ENCODE data around the gene REXO4. TPM values are rescaled to one million over a fixed set of nuclear protein-coding genes. Genes with fewer than 3 reads are reported as not detected.

REXO4 gene
- total and polyA plus RNA-seq, 2 of the 13 experiments (the other 11 are each of a cell fraction or from before 2014, with no cell fraction given) = 18.5 to 30.4 TPM

DNA sequence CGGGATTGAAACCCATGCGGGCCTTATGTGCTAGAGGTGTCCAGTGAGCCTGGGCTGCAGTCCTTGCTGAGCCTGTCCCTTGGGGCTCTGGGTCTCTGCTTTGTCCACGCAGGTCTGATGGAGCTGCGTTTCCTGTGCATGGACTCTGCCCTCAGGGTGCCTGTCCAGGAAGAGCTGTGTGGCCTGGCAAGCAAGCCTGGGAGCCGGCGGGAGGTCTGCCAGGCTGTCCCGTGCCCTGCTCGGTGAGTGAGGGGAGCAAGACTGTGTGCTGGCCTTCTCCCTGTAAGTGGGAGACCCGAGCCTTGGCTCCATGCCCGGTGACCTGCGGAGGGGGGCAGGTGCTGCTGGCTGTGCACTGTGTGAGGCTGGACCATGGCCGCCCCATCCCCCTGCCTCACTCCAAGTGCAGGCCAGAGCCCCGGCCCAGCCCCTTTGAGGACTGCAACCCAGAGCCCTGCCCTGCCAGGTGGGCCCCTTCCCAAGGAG is 30.7 kb upstream of the REXO4 start (continued):
- 0 out of 4 replicates have a peak, but pooled peaks of 1 of the 2 experiments have one; percentile 7 for TF ChIP-seq NR2F1 (CRISPR knock-in tag; IDR thresholded peaks at IDR 0.05)
- no peak for TF ChIP-seq XRCC5 (optimal IDR thresholded peaks at IDR 0.05; ENCODE audit: low read length)
- no peak for TF ChIP-seq ZNF720 (CRISPR knock-in tag; IDR thresholded peaks at IDR 0.05)
- no peak for TF ChIP-seq KLF6 (CRISPR knock-in tag; IDR thresholded peaks at IDR 0.05)
- TF ChIP-seq, protein P1, sequence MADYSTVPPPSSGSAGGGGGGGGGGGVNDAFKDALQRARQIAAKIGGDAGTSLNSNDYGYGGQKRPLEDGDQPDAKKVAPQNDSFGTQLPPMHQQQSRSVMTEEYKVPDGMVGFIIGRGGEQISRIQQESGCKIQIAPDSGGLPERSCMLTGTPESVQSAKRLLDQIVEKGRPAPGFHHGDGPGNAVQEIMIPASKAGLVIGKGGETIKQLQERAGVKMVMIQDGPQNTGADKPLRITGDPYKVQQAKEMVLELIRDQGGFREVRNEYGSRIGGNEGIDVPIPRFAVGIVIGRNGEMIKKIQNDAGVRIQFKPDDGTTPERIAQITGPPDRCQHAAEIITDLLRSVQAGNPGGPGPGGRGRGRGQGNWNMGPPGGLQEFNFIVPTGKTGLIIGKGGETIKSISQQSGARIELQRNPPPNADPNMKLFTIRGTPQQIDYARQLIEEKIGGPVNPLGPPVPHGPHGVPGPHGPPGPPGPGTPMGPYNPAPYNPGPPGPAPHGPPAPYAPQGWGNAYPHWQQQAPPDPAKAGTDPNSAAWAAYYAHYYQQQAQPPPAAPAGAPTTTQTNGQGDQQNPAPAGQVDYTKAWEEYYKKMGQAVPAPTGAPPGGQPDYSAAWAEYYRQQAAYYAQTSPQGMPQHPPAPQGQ (CRISPR knock-in tag; IDR thresholded peaks at IDR 0.05; ENCODE audit: borderline replicate concordance) = no peak
- TF ChIP-seq SP1 (IDR thresholded peaks at IDR 0.05) = no peak
- no peak for TF ChIP-seq SP1 (CRISPR knock-in tag; IDR thresholded peaks at IDR 0.05)
- TF ChIP-seq, protein P2, sequence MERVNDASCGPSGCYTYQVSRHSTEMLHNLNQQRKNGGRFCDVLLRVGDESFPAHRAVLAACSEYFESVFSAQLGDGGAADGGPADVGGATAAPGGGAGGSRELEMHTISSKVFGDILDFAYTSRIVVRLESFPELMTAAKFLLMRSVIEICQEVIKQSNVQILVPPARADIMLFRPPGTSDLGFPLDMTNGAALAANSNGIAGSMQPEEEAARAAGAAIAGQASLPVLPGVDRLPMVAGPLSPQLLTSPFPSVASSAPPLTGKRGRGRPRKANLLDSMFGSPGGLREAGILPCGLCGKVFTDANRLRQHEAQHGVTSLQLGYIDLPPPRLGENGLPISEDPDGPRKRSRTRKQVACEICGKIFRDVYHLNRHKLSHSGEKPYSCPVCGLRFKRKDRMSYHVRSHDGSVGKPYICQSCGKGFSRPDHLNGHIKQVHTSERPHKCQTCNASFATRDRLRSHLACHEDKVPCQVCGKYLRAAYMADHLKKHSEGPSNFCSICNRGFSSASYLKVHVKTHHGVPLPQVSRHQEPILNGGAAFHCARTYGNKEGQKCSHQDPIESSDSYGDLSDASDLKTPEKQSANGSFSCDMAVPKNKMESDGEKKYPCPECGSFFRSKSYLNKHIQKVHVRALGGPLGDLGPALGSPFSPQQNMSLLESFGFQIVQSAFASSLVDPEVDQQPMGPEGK (CRISPR knock-in tag; IDR thresholded peaks at IDR 0.05) = peak; percentile 29; the same call in 1 of the 2 replicates
- TF ChIP-seq, protein P3, sequence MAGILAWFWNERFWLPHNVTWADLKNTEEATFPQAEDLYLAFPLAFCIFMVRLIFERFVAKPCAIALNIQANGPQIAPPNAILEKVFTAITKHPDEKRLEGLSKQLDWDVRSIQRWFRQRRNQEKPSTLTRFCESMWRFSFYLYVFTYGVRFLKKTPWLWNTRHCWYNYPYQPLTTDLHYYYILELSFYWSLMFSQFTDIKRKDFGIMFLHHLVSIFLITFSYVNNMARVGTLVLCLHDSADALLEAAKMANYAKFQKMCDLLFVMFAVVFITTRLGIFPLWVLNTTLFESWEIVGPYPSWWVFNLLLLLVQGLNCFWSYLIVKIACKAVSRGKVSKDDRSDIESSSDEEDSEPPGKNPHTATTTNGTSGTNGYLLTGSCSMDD (CRISPR knock-in tag; IDR thresholded peaks at IDR 0.05) = no peak
- TF ChIP-seq RBM39 (IDR thresholded peaks at IDR 0.05; ENCODE audit: low read depth, low read length, poor library complexity, severe bottlenecking) = no peak
- TF ChIP-seq ZNF12 (CRISPR knock-in tag; IDR thresholded peaks at IDR 0.05) = no peak
- TF ChIP-seq ZNF672 (CRISPR knock-in tag; IDR thresholded peaks at IDR 0.05) = no peak
- no peak for TF ChIP-seq DNMT1 (CRISPR knock-in tag; IDR thresholded peaks at IDR 0.05)
- TF ChIP-seq, protein P4, sequence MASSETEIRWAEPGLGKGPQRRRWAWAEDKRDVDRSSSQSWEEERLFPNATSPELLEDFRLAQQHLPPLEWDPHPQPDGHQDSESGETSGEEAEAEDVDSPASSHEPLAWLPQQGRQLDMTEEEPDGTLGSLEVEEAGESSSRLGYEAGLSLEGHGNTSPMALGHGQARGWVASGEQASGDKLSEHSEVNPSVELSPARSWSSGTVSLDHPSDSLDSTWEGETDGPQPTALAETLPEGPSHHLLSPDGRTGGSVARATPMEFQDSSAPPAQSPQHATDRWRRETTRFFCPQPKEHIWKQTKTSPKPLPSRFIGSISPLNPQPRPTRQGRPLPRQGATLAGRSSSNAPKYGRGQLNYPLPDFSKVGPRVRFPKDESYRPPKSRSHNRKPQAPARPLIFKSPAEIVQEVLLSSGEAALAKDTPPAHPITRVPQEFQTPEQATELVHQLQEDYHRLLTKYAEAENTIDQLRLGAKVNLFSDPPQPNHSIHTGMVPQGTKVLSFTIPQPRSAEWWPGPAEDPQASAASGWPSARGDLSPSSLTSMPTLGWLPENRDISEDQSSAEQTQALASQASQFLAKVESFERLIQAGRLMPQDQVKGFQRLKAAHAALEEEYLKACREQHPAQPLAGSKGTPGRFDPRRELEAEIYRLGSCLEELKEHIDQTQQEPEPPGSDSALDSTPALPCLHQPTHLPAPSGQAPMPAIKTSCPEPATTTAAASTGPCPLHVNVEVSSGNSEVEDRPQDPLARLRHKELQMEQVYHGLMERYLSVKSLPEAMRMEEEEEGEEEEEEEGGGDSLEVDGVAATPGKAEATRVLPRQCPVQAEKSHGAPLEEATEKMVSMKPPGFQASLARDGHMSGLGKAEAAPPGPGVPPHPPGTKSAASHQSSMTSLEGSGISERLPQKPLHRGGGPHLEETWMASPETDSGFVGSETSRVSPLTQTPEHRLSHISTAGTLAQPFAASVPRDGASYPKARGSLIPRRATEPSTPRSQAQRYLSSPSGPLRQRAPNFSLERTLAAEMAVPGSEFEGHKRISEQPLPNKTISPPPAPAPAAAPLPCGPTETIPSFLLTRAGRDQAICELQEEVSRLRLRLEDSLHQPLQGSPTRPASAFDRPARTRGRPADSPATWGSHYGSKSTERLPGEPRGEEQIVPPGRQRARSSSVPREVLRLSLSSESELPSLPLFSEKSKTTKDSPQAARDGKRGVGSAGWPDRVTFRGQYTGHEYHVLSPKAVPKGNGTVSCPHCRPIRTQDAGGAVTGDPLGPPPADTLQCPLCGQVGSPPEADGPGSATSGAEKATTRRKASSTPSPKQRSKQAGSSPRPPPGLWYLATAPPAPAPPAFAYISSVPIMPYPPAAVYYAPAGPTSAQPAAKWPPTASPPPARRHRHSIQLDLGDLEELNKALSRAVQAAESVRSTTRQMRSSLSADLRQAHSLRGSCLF (CRISPR knock-in tag; IDR thresholded peaks at IDR 0.05; ENCODE audit: borderline replicate concordance) = no peak
- TF ChIP-seq, protein P5, sequence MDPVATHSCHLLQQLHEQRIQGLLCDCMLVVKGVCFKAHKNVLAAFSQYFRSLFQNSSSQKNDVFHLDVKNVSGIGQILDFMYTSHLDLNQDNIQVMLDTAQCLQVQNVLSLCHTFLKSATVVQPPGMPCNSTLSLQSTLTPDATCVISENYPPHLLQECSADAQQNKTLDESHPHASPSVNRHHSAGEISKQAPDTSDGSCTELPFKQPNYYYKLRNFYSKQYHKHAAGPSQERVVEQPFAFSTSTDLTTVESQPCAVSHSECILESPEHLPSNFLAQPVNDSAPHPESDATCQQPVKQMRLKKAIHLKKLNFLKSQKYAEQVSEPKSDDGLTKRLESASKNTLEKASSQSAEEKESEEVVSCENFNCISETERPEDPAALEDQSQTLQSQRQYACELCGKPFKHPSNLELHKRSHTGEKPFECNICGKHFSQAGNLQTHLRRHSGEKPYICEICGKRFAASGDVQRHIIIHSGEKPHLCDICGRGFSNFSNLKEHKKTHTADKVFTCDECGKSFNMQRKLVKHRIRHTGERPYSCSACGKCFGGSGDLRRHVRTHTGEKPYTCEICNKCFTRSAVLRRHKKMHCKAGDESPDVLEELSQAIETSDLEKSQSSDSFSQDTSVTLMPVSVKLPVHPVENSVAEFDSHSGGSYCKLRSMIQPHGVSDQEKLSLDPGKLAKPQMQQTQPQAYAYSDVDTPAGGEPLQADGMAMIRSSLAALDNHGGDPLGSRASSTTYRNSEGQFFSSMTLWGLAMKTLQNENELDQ (CRISPR knock-in tag; IDR thresholded peaks at IDR 0.05; ENCODE audit: borderline replicate concordance) = no peak
- peak; percentile 91 for TF ChIP-seq HNRNPL (IDR thresholded peaks at IDR 0.05; ENCODE audit: low read depth, low read length)
